AML-193 (cell line): ENCODE data around the gene BEND7.
"Not testable (repeated sequence)": the region's sequence is repeated elsewhere in the genome, so short reads cannot be mapped to it uniquely, and the experiment has no call there.

Experiments
- DNase-seq, 2 experiments: peaks; one replicate each; lab custom pipeline; 2025; lab: John Stamatoyannopoulos, UW

The BEND7 gene

DNA sequence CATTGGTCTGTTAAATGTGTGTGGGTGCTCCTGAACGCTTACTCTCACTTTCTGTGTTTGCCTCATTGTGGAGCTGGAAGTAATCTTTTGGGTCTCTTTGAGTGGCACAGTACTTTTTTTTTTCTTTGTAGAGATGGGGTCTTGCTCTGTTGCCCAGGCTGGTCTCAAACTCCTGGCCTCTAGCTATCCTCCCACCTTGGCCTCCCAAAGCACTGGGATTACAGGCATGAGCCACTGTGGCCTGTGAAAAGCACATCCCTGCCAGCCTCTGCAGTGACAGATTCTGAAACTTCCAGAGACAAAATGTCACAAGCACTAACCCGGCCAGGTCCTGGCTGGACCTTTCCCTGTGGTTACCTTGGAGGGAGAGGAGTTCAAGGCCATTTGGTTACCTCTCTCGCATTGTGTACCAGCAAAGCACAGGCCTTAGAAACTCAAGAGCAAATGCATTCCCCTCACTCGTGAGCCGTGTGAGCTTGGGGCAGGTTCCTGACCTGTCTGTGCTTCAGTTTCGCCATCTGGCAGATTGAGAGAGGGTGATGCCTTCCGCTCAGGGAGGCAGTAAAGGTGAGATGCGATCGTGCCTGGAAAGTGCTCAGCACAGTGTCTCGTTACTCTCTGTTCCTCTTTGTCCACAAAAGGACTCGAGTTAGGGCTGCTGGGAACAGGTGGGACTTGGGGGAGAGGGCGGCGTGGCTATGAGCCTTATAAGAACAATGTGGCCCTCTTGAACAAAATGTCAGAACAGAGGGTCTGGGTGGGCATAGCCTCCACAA, 108.1 kb downstream of the BEND7 start:
- no peak for DNase-seq

DNA sequence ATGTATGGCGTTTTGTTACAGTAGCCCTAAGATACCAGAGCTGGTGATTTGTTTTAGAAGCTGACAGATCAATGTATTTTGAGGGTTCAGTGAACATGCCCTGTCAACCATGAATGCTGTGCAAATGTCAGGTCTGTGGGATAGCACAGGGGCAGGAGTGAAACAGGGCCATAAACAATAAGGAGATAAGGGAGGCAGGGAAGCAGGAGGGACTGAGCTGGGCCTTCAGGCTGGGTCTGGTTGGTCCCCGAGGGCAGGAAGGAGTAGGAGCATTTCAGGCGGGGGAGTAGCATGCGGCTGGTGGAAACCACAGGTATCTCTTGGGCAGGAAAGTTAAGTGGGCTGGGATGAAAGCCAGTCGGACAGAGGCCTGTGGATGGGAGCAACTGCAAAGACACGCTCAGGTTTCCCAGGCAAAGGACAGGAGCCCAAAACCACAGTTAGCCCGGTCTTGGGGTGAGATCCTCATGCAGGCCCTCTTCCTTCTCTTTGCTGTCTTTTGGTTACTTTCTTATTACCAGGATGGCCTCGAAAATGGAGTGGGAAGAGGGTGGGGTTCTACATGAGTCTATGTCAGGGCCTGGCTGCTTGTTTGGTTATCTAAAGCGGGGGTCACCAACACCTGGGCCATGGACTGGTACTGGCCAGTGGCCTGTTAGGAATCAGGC, 111.2 kb downstream of the BEND7 start:
- no peak for DNase-seq

DNA sequence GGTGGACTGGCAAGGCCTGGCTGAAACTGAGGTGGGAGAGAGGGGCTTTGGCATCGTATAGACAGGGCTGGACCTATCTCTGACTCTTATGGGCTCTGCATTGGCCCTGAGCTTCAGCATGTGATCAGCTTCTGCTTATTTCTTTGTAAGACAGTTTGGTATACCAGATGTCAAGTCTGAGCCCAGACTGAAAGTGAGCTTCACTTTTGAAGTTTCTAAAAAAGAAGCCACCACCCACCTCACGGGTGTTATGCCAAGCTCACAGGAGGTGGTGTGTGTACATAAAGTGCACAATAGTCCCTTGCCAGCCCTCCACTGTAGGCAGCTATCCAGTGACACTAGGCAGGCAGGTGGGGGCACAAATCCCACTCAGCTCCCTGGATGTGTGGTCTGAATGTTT, 112.1 kb downstream of the BEND7 start:
- DNase-seq = no peak

DNA sequence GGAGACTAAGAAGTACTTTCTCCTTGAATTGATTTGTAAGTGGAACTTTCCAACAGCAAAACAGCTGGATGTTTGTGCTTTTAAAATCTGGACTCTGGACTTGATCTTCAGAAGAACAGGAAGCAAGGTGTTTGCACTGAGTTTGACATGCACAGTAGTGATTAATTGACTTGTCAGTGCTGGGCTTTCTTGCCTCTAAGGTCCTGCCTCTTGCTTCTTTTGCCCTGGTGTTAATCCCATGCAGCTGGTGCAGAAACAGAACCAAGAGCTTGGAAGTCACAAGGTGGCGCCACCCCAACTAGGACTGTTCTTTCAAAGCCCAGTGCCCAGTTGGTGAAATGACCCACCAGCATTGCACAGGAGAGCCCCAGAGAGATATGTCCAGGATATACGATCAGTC, 114.0 kb downstream of the BEND7 start:
- DNase-seq = no peak

DNA sequence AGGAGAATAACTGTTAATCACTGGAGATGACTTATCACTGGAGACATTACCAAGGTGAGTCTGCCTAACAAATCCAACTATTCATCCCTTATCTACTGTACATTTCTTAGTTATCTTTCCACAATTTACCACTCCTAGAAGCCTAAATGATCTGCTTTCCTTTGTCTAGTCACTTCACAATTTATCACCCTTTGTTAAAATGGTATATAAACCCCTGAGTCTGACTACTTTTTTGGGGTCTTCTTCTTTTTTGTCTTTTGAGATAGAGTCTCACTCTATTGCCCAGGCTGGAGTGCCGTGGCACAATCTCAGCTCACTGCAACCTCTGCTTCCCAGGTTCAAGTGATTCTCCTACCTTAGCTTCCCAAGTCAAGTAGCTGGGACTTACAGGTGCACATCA, 114.7 kb downstream of the BEND7 start:
- no peak for DNase-seq

DNA sequence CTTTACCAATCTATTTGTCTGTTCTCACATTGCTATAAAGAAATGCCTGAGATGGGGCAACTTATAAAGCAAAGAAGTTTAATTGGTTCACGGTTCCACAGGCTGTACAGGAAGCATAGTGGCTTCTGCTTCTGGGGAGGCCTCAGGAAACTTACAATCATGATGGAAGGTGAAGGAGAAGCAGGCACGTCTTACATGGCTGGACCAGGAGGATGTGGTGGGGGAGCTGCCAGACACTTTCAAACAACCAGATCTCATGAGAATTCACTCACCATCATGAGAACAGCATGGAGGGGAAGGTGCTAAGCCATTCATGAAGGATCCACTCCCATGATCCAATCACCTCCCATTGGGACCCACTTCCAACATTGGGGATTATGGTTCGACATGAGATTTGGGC, 115.9 kb downstream of the BEND7 start:
- no peak for DNase-seq

DNA sequence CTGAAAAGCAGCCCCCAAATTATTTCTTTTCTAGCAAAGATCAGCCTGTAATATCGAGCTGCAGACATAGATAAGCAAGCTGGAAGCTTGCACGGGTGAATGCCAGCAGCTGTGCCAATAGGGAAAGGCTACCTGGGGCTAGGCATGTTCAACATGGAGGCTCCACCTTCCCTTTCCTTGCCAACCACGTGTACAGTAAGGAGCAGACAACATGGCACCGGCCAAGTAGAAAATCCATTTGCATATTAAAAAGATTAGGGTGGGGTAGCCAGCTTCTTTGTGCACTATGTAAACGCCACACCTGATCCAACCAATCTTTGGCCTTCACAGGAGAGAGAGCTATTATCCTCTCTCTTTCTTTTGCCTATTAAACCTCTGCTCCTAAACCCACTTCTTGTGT, 124.0 kb downstream of the BEND7 start:
- no peak for DNase-seq

DNA sequence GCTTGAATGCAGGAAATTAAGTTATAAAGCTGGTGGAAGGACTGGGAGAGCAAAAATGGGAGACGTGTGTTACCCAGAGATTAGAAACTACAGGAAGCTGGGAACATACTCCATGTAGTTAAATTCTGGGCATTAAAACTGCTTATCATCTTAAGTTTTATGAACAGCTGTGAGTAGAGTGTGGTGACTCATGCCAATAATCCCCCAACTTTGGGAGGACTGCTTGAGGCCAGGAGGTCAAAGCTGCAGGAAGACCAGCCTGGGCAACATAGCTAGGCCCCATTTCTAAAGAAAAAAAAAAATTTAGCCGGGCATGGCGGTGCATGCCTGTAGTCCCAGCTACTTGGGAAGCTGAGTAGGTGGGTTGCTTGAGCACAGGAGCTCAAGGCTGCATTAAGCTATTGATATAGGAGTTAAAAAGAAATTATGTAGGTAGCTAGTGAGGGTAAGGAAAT, 124.5 kb downstream of the BEND7 start:
- DNase-seq = no peak

DNA sequence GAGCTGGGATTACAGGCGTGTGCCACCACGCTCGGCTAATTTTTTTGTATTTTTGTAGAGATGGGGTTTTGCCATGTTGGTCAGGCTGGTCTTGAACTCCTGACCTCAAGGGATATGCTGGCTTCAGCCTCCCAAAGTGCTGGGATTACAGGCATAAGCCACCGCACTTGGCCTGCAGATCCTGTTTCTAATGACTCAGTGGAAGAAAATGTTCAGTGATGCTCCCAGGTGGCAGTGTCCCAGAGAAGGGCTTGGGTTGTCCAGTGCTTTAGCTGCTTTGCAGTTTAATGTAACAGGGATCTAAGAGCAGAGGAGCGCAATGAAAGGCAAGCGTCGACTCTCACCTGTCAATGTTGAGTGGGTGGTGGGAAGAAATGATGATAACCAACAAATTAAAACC, 125.4 kb downstream of the BEND7 start:
- DNase-seq = not testable (repeated sequence)

DNA sequence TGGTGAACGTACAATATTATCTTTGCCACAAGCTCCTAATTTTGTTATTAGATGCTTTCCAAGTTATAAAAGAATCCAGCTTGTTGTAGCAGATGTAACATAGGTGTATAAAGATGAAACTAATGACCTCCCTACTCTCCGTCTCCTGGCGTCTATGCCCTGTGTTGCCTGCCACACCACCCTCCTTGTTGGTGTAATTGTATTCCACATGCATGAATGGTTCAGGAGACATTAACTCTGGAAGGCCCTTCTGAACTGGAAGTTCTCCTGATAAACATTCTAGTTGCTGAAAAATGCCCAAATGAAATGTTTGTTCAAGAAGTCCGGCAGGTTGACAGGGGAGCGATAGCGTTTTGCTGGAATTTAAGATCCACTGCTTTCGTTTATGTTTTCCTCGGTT, 126.8 kb downstream of the BEND7 start:
- DNase-seq = no peak

DNA sequence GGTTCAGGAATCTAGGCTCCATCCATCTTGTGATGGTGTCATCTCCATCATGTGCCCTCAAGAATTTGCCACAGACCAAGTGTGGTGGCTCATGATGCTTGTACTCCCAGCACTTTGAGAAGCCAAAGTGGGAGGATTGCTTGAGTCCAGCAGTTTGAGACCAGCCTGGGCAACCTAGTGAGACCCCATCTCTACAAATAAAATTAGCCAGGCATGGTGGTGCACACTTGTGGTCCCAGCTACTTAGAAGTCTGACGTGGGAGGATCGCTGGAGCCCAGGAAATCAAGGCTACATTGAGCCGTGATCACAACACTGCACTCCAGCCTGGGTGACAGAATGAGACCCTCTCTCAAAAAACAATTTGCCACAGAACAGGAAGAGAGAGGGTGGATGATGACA, 127.7 kb downstream of the BEND7 start:
- no peak for DNase-seq

DNA sequence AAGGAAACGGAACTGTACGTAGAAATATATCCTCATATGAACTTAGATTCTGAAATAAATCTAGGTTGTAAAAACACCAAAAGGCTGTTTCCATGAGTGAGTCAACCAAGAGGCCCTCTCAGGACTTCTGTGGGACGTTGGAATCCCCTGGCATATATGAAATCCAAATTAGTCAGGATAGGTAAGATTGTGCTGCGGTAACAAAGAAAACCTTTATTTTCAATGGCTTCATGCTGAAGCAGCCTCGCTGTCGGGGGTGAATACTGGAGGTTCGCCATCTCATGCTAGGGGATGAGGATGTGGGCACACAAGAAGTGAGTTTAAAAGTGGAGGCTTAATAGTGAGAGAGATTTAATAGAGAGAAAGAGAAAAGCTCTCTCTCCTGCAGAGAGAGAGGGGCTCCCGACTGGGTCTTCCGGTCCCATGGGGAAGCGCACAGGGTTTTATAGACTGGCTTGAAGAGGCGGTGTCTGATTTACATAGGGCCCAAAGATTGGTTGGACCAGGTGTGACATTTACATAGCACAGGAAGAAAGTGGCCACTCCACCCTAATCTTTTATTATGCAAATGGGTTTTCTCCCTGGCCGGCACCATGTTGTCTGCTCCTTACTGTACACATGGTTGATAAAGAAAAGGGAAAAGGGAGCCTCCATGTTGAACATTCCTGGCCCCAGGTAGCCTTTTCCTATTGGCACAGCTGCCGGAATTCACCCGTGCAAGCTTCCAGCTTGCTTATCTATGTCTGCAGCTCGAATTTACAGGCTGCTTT, 128.4 kb downstream of the BEND7 start:
- no peak for DNase-seq

DNA sequence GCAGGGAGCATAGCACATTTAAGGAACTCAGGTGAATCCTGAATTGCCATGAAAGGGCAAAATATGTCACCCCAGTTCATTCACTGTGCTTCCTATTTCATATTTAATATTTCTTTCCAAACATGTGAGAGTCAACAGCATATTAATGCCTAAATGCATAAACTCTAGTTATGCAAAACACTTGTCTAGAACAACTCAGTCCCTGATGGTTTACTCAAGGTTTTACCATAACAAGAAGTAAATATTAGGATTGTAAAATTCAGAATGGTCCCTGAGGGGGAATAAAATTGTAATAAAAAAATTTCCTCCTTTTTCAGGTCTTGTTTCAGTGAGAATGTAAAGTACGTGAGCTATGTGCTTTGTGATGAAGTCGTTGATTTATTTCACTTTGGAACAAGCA, 129.1 kb downstream of the BEND7 start:
- DNase-seq = no peak

DNA sequence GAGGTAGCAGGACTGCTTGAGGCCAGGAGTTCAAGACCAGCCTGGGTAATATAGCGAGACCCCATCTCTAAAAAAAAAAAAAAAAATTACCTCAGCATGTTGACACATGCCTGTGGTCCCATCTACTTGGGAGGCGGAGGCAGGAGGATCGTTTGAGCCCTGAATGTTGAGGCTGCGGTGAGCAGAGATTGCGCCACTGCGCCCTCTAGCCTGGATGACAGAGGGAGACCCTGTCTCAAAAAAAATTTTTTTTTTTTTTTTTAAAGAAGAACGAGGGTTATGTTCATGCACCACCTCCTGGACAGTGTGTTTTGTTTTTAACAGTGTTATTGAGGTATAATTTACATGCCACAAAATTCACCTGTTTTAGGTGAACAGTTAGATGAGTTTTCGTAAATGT, 129.6 kb downstream of the BEND7 start:
- DNase-seq = no peak

DNA sequence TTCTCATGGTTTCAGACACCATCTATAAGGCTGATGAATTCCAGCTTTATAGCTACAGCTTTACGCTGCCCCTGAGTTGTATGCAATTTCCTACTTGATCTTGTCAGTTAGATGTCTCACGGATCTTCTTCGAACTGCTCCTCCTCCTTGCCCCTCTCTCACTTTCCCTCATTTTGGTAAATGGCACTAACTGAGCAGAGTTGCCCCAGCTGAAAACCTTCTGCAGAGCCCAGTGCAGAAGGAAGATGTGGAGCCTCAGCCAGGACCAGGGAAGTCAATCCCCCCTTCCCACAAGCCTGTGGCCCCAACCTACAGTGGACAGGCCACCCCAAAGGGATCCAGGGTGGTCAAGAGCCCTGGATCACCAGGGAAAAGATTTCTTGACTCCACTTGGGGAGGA, 131.8 kb downstream of the BEND7 start:
- DNase-seq = no peak

DNA sequence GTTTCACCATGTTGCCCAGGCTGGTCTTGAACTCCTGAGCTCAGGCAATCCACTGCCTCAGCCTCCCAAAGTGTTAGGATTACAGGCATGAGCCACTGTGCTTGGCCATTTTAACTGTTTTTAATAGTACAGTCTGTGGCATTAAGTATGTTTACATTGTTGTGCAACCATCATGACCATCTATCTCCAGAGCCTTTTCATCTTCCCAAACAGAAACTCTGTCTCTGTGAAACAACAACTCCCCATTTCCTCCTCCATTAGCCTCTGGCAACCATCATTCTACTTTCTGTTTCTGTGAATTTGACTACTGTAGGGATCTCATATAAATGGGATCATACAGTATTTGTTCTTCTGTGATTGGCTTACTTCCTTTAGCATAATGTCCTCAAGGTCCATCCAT, 132.4 kb downstream of the BEND7 start:
- DNase-seq = no peak

DNA sequence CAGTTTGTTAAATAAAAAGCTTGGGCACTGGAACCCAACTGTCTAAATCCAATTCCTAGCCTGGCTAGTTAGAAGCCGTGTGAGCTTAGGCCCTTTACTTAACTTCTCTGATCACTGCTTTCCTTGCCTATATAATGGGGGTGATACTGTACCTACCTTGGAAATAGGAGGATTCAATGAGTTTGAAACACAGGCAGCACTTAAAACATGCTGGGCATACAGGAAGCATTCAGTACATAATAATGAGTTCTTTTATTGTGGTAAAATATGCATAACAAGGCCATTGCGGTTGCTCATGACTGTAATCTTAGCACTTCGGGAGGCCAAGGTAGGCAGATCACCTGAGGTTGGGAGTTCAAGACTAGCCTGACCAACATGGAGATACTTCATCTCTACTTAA, 133.3 kb downstream of the BEND7 start:
- no peak for DNase-seq

DNA sequence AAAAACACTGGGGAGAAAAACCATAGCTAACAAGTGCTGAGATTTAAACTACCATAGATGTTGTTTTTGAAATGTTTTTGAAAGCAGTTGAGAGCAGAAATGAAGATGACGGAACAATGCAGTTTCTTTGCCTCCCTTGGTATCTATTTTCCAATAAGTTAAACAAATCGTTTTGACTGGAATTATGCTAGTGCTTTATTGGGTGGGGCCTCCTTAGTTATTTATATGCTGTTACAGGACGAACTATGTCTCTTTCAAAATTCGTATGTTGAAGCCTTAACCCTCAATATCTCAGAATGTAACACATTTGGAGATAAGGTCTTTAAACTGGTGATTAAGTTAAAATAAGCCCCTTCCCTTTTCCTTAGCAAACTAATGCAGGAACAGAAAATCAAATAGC, 135.2 kb downstream of the BEND7 start:
- no peak for DNase-seq

DNA sequence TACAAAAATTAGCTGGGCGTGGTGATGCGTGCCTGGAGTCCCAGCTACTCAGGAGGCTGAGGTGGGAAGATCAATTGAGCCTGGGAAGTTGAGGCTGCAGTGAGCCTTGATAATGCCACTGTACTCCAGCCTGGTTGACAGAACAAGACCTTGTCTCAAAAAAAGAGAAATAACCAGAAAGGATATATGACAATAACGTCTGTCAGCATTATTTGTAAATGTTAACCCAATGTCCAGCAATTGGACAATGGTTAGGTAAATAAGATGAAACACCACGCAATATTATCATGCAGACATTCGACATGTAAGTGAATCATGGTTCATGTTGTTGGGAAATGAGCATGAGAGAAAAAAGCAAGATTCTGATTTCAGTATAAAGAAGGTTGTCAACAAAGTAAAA, 136.1 kb downstream of the BEND7 start:
- no peak for DNase-seq
